Stromal cell of bone marrow (primary cell): ENCODE measurements around the gene S100A10.

ENCODE experiments used
- DNase-seq: peaks from one replicate; pipeline ENCODE4 v3.0.0-alpha.2; 2012; ENCODE audit warnings: low read depth

The S100A10 gene

GRCh38 chr1:151993734-151994496 is at the start of gene S100A10:
Gene S100A10, minus strand, starts transcription at chr1:151993859. Its CDS starts 7,629 bp downstream, at chr1:151986230.
- peak; percentile 71 for DNase-seq

- no peak for DNase-seq
These were observed 48.4 kb upstream of the S100A10 start for GRCh38 chr1:152042030-152042429.

- DNase-seq: no peak
These were observed 46.2 kb upstream of the S100A10 start for GRCh38 chr1:152039886-152040285.

- no peak for DNase-seq
These were observed 45.8 kb upstream of the S100A10 start for GRCh38 chr1:152039461-152039860.

- DNase-seq: no peak
These were observed 45.2 kb upstream of the S100A10 start for GRCh38 chr1:152038871-152039270.

GRCh38 chr1:152036267-152037216 is 42.9 kb upstream of the S100A10 start, which contains the start of gene S100A11:
Gene S100A11, minus strand, starts transcription at chr1:152037004. Its CDS starts 89 bp downstream, at chr1:152036915.
- DNase-seq: peak; percentile 83

GRCh38 chr1:152035539-152036266 is 42.0 kb upstream of the S100A10 start:
- DNase-seq: no peak

GRCh38 chr1:152034654-152035538 is 41.2 kb upstream of the S100A10 start:
- DNase-seq: peak; percentile 60

GRCh38 chr1:152034324-152034653 is 40.6 kb upstream of the S100A10 start:
- no peak for DNase-seq

GRCh38 chr1:152029929-152030211 is 36.2 kb upstream of the S100A10 start:
- DNase-seq: no peak

GRCh38 chr1:152029144-152029928 is 35.7 kb upstream of the S100A10 start:
- DNase-seq: peak; percentile 13

- no peak for DNase-seq
These were observed 33.2 kb upstream of the S100A10 start for GRCh38 chr1:152026895-152027294.

GRCh38 chr1:152024223-152024622 is 30.6 kb upstream of the S100A10 start:
- DNase-seq: no peak

GRCh38 chr1:152023221-152023620 is 29.6 kb upstream of the S100A10 start:
- no peak for DNase-seq

GRCh38 chr1:152022474-152022873 is 28.8 kb upstream of the S100A10 start:
- no peak for DNase-seq

GRCh38 chr1:152021569-152021968 is 27.9 kb upstream of the S100A10 start:
- no peak for DNase-seq

GRCh38 chr1:152020849-152021248 is 27.2 kb upstream of the S100A10 start:
- DNase-seq: no peak

- no peak for DNase-seq
These were observed 24.9 kb upstream of the S100A10 start for GRCh38 chr1:152018537-152018936.

GRCh38 chr1:152015766-152016165 is 22.1 kb upstream of the S100A10 start:
- no peak for DNase-seq

- DNase-seq: no peak
These were observed 21.3 kb upstream of the S100A10 start for GRCh38 chr1:152014943-152015342.
